Mesendoderm (in vitro differentiated cells): ENCODE results near the gene ZBTB12.
"Not testable (repeated sequence)": the region's sequence is repeated elsewhere in the genome, so short reads cannot be mapped to it uniquely, and the experiment has no call there.

ENCODE experiments used
- DNase-seq: peaks from one replicate; pipeline ENCODE4 v3.0.0; 2013
- H2AK5ac ChIP-seq: 2 replicates; pipeline ENCODE4 v1.6.1; 2013; ENCODE audit warnings: low read length, inconsistent platforms
- H2BK120ac ChIP-seq: 2 replicates; pipeline ENCODE4 v1.6.1; 2013; ENCODE audit warnings: low read depth, mild to moderate bottlenecking, low read length, moderate library complexity, mixed read lengths
- H2BK15ac ChIP-seq: replicated peaks from 2 replicates; pipeline ENCODE4 v1.6.1; 2013; ENCODE audit warnings: low read depth, mild to moderate bottlenecking, moderate library complexity
- H2BK5ac ChIP-seq: 2 replicates; pipeline ENCODE4 v1.6.1; 2013; ENCODE audit warnings: low read length, inconsistent platforms
- H3K18ac ChIP-seq: 2 replicates; pipeline ENCODE4 v1.6.1; 2013; ENCODE audit warnings: mild to moderate bottlenecking, low read length, mixed read lengths
- H3K23ac ChIP-seq: one replicate; pipeline ENCODE4 v1.6.1; 2013; ENCODE audit warnings: low read length
- H3K27ac ChIP-seq: 2 replicates; pipeline ENCODE4 v1.5.1; 2013; ENCODE audit warnings: low read depth, mild to moderate bottlenecking, inconsistent platforms, low read length, moderate library complexity
- H3K27me3 ChIP-seq: 2 replicates; pipeline ENCODE4 v1.6.1; 2013; ENCODE audit warnings: low read length, control low read depth, mild to moderate bottlenecking, inconsistent platforms; ENCODE audit not compliant: insufficient read depth, poor library complexity
- H3K36me3 ChIP-seq: 2 replicates; pipeline ENCODE4 v1.6.1; 2013; ENCODE audit warnings: low read length, inconsistent platforms; ENCODE audit not compliant: control insufficient read depth, insufficient read depth
- H3K4ac ChIP-seq: one replicate; pipeline ENCODE4 v1.6.1; 2013; ENCODE audit warnings: low read depth, mild to moderate bottlenecking, low read length, moderate library complexity
- H3K4me1 ChIP-seq: 2 replicates; pipeline ENCODE4 v1.6.1; 2013; ENCODE audit warnings: low read depth, low read length, inconsistent platforms; ENCODE audit not compliant: control insufficient read depth
- H3K4me2 ChIP-seq: 2 replicates; pipeline ENCODE4 v1.6.1; 2013; ENCODE audit warnings: low read length
- H3K4me3 ChIP-seq: 2 replicates; pipeline ENCODE4 v1.5.1; 2013; ENCODE audit warnings: mild to moderate bottlenecking, low read length
- H3K56ac ChIP-seq: one replicate; pipeline ENCODE4 v1.6.1; 2013; ENCODE audit warnings: low read length
- H3K79me1 ChIP-seq: 2 replicates; pipeline ENCODE4 v1.6.1; 2013; ENCODE audit warnings: low read length, inconsistent platforms
- H3K79me2 ChIP-seq: 2 replicates; pipeline ENCODE4 v1.6.1; 2013; ENCODE audit warnings: mild to moderate bottlenecking, low read length; ENCODE audit not compliant: control insufficient read depth, insufficient read depth
- H3K9ac ChIP-seq: 2 replicates; pipeline ENCODE4 v1.6.1; 2013; ENCODE audit warnings: low read length, inconsistent platforms
- H4K5ac ChIP-seq: one replicate; pipeline ENCODE4 v1.6.1; 2013; ENCODE audit warnings: low read length
- H4K8ac ChIP-seq: one replicate; pipeline ENCODE4 v1.6.1; 2013; ENCODE audit warnings: low read depth, mild to moderate bottlenecking, control low read depth, low read length, moderate library complexity
- WGBS: extraction: QIAGEN DNeasy Blood & Tissue Kit; methylation state at CpG from one replicate; pipeline ENCODE4 v1.1.7; 2013; ENCODE audit warnings: low lambda C conversion rate, missing lambda C conversion rate; ENCODE audit not compliant: insufficient coverage; ENCODE audit errors: extremely low coverage; 5-methylcytosine and 5-hydroxymethylcytosine counted together

Gene ZBTB12

GRCh38 chr6:31909298-31909697 lies 7.4 kb upstream of the ZBTB12 start:
- H3K4ac ChIP-seq, H3K27me3 ChIP-seq, DNase-seq, H3K79me2 ChIP-seq, H3K4me1 ChIP-seq, H4K5ac ChIP-seq, H2AK5ac ChIP-seq, H3K4me3 ChIP-seq, H3K79me1 ChIP-seq, H3K23ac ChIP-seq, H2BK15ac ChIP-seq, H2BK120ac ChIP-seq, H2BK5ac ChIP-seq, H3K4me2 ChIP-seq, H3K18ac ChIP-seq, H3K36me3 ChIP-seq, H3K27ac ChIP-seq, H3K9ac ChIP-seq, H3K56ac ChIP-seq, H4K8ac ChIP-seq: not testable (repeated sequence)
- WGBS, result no CpG with 5 or more reads among the region's 7 CpGs

GRCh38 chr6:31908791-31909190 lies 6.9 kb upstream of the ZBTB12 start:
- Histone ChIP-seq H3K9ac (no peak overlapping the region), H3K4me3 (no peak overlapping the region), H3K23ac (no peak overlapping the region), H4K5ac (no peak overlapping the region), H3K4me2 (no peak overlapping the region), H3K4me1 (no peaks in the 10 kb centered on the region), H2BK120ac (no peak overlapping the region), H3K4ac (no peak overlapping the region), H3K27me3 (no peaks in the 10 kb centered on the region), H2BK15ac (no peak overlapping the region), H3K36me3 (no peaks in the 10 kb centered on the region), H3K18ac (no peak overlapping the region), H2AK5ac (no peak overlapping the region), H3K79me2 (no peaks in the 10 kb centered on the region), H2BK5ac (no peak overlapping the region), H4K8ac (no peak overlapping the region), H3K56ac (no peak overlapping the region), H3K79me1 (no peaks in the 10 kb centered on the region), H3K27ac (no peak overlapping the region)
- WGBS, result no CpG with 5 or more reads among the region's 4 CpGs
- no peak for DNase-seq

GRCh38 chr6:31908255-31908654 lies 6.4 kb upstream of the ZBTB12 start:
- not testable (repeated sequence) for H3K4me2 ChIP-seq, DNase-seq, H3K27ac ChIP-seq, H2AK5ac ChIP-seq, H3K36me3 ChIP-seq, H4K5ac ChIP-seq, H3K9ac ChIP-seq, H2BK5ac ChIP-seq, H3K27me3 ChIP-seq, H3K79me1 ChIP-seq, H2BK120ac ChIP-seq, H3K4ac ChIP-seq, H2BK15ac ChIP-seq, H4K8ac ChIP-seq, H3K18ac ChIP-seq, H3K79me2 ChIP-seq, H3K56ac ChIP-seq, H3K23ac ChIP-seq, H3K4me1 ChIP-seq, H3K4me3 ChIP-seq
- no CpG with 5 or more reads among the region's 5 CpGs for whole genome bisulfite sequencing

GRCh38 chr6:31907158-31907813 lies 5.4 kb upstream of the ZBTB12 start:
- H2BK5ac ChIP-seq, result no peak overlapping the region
- no peak overlapping the region for H3K27ac ChIP-seq
- H4K8ac ChIP-seq, result no peak overlapping the region
- no peaks in the 10 kb centered on the region for H3K79me2 ChIP-seq
- H3K4me1 ChIP-seq, result no peaks in the 10 kb centered on the region
- no peaks in the 10 kb centered on the region for H3K36me3 ChIP-seq
- DNase-seq, result no peak
- H2BK15ac ChIP-seq, result no peak overlapping the region
- no peak overlapping the region for H3K23ac ChIP-seq
- no peaks in the 10 kb centered on the region for H3K27me3 ChIP-seq
- no peak overlapping the region for H4K5ac ChIP-seq
- WGBS, result no CpG with 5 or more reads among the region's 7 CpGs
- H3K4ac ChIP-seq, result no peak overlapping the region
- H3K9ac ChIP-seq, result no peak overlapping the region
- no peak overlapping the region for H3K56ac ChIP-seq
- H3K18ac ChIP-seq, result no peak overlapping the region
- no peak overlapping the region for H2AK5ac ChIP-seq
- H3K4me2 ChIP-seq, result no peak overlapping the region
- no peak overlapping the region for H3K4me3 ChIP-seq
- no peaks in the 10 kb centered on the region for H3K79me1 ChIP-seq
- H2BK120ac ChIP-seq, result no peak overlapping the region

- not testable (repeated sequence) for H2BK120ac ChIP-seq, DNase-seq, H3K27ac ChIP-seq, H2AK5ac ChIP-seq, H3K79me2 ChIP-seq, H2BK5ac ChIP-seq, H4K8ac ChIP-seq, H4K5ac ChIP-seq, H3K9ac ChIP-seq, H3K56ac ChIP-seq, H3K27me3 ChIP-seq, H3K4me2 ChIP-seq, H2BK15ac ChIP-seq, H3K4ac ChIP-seq, H3K4me1 ChIP-seq, H3K4me3 ChIP-seq, H3K36me3 ChIP-seq, H3K18ac ChIP-seq, H3K23ac ChIP-seq, H3K79me1 ChIP-seq
- WGBS, result no CpG with 5 or more reads among the region's 8 CpGs
Measured at GRCh38 chr6:31906727-31907126, 4.8 kb upstream of the ZBTB12 start.

- Histone ChIP-seq H2BK15ac (no peak overlapping the region), H3K4me1 (no peaks in the 10 kb centered on the region), H3K56ac (no peak overlapping the region), H3K4ac (no peak overlapping the region), H2BK5ac (no peak overlapping the region), H3K79me2 (no peaks in the 10 kb centered on the region), H3K27ac (no peak overlapping the region), H3K18ac (no peak overlapping the region), H3K36me3 (no peaks in the 10 kb centered on the region), H2AK5ac (no peak overlapping the region), H3K27me3 (no peaks in the 10 kb centered on the region), H2BK120ac (no peak overlapping the region), H3K4me3 (no peak overlapping the region), H4K5ac (no peak overlapping the region), H3K9ac (no peak overlapping the region), H3K23ac (no peak overlapping the region), H4K8ac (no peak overlapping the region), H3K79me1 (no peaks in the 10 kb centered on the region), H3K4me2 (no peak overlapping the region)
- peak; percentile 46 for DNase-seq
- WGBS, result no CpG with 5 or more reads among the region's 4 CpGs
Measured at GRCh38 chr6:31906122-31906521, 4.2 kb upstream of the ZBTB12 start.
